Activated CD4-positive, alpha-beta T cell treated with anti-CD3 and anti-CD28 coated beads, Interleukin-2, amount 10 ng/mL, durations not matched to agents 7 days and 5 days (primary cell): ENCODE data around the gene PDCD6IP. TPM values are rescaled to one million over a fixed set of nuclear protein-coding genes. Genes with fewer than 3 reads are reported as not detected.
"Not testable (repeated sequence)": the region's sequence is repeated elsewhere in the genome, so short reads cannot be mapped to it uniquely, and the experiment has no call there.

ENCODE experiments used
- CTCF ChIA-PET: fragments of 350-600 bp; sonication (Branson Sonifier 250); formaldehyde crosslinking; loops from one replicate; lab custom pipeline; 2021; ENCODE audit warnings: antibody characterized with exemption; lab: Charles Lee
- POLR2A ChIA-PET: fragments of 350-600 bp; sonication (Branson Sonifier 250); formaldehyde crosslinking; loops from one replicate; lab custom pipeline; 2021; ENCODE audit warnings: antibody characterized with exemption; lab: Charles Lee
- DNase-seq: peaks from one replicate; pipeline ENCODE4 v3.0.0-alpha.2; 2020
- H3K27ac Mint-ChIP-seq: one replicate; pipeline ENCODE4 v1.8.0; 2021; ENCODE audit warnings: mild to moderate bottlenecking, moderate library complexity, mixed read lengths
- H3K27me3 Mint-ChIP-seq: one replicate; pipeline ENCODE4 v1.8.0; 2021; ENCODE audit warnings: mixed read lengths
- H3K36me3 Mint-ChIP-seq: one replicate; pipeline ENCODE4 v1.8.0; 2021; ENCODE audit warnings: low read depth, mixed read lengths
- H3K4me1 Mint-ChIP-seq: one replicate; pipeline ENCODE4 v1.8.0; 2021; ENCODE audit warnings: mixed read lengths
- H3K4me3 Mint-ChIP-seq: one replicate; pipeline ENCODE4 v1.8.0; 2021; ENCODE audit warnings: mild to moderate bottlenecking, moderate library complexity, mixed read lengths
- H3K9me3 Mint-ChIP-seq: one replicate; pipeline ENCODE4 v1.8.0; 2021; ENCODE audit warnings: mixed read lengths
- total RNA-seq, 2 experiments: library from RNA; stranded (reverse); gene quantifications; one replicate each; pipeline ENCODE4 v1.2.3, GENCODE V29; 2021

The PDCD6IP gene
- total RNA-seq, 2 experiments from 2014 or later = 164 to 193 TPM

GRCh38 chr3:33834096-33834453, 35.6 kb downstream of the PDCD6IP start:
- Mint-ChIP-seq H3K27me3 (no peaks in the 10 kb centered on the region), H3K4me1 (peaks cover 19% of the 10 kb centered on the region), H3K27ac (peak overlapping the region; percentile 86), H3K4me3 (no peak overlapping the region), H3K36me3 (peaks cover 48% of the 10 kb centered on the region), H3K9me3 (no peaks in the 10 kb centered on the region)
- POLR2A ChIA-PET = no interaction called here
- DNase-seq = no peak
- CTCF ChIA-PET = interaction anchor here (0.6 kb wide), 1 partner anchor 423 kb away, joined by 3 read pairs; no protein-coding TSS in a partner anchor

- H3K9me3 Mint-ChIP-seq, POLR2A ChIA-PET, H3K4me3 Mint-ChIP-seq, DNase-seq, H3K27me3 Mint-ChIP-seq, H3K27ac Mint-ChIP-seq: not testable (repeated sequence)
- Mint-ChIP-seq H3K4me1 (peaks cover 19% of the 10 kb centered on the region), H3K36me3 (peaks cover 39% of the 10 kb centered on the region)
- CTCF ChIA-PET = interaction anchor here (0.6 to 0.7 kb wide), 2 partner anchors 33 to 159 kb away, joined by 3 read pairs; no protein-coding TSS in a partner anchor
These were observed 38.8 kb downstream of the PDCD6IP start for GRCh38 chr3:33837182-33837581.

- Mint-ChIP-seq H3K4me1 (peaks cover 7% of the 10 kb centered on the region), H3K27ac (no peak overlapping the region), H3K27me3 (no peaks in the 10 kb centered on the region), H3K36me3 (peaks cover 29% of the 10 kb centered on the region), H3K9me3 (no peaks in the 10 kb centered on the region), H3K4me3 (no peak overlapping the region)
- ChIA-PET CTCF (no interaction called here), POLR2A (no interaction called here)
- DNase-seq = no peak
These were observed 40.9 kb downstream of the PDCD6IP start for GRCh38 chr3:33839283-33839682.

- no peak overlapping the region for H3K4me3 Mint-ChIP-seq
- POLR2A ChIA-PET = no interaction called here
- DNase-seq = no peak
- H3K4me1 Mint-ChIP-seq = peaks cover 3% of the 10 kb centered on the region
- peaks cover 30% of the 10 kb centered on the region for H3K36me3 Mint-ChIP-seq
- CTCF ChIA-PET = no interaction called here
- no peaks in the 10 kb centered on the region for H3K27me3 Mint-ChIP-seq
- no peak overlapping the region for H3K27ac Mint-ChIP-seq
- no peaks in the 10 kb centered on the region for H3K9me3 Mint-ChIP-seq
These were observed 41.7 kb downstream of the PDCD6IP start for GRCh38 chr3:33840179-33840578.

- ChIA-PET CTCF (no interaction called here), POLR2A (no interaction called here)
- Mint-ChIP-seq H3K9me3 (no peaks in the 10 kb centered on the region), H3K27ac (peak overlapping the region; percentile 85), H3K4me1 (peaks cover 41% of the 10 kb centered on the region), H3K36me3 (peaks cover 48% of the 10 kb centered on the region), H3K4me3 (peak overlapping the region; percentile 10), H3K27me3 (no peaks in the 10 kb centered on the region)
- peak; percentile 41 for DNase-seq
These were observed 50.4 kb downstream of the PDCD6IP start for GRCh38 chr3:33848624-33849347.

- Mint-ChIP-seq H3K4me1 (peaks cover 55% of the 10 kb centered on the region), H3K36me3 (peaks cover 58% of the 10 kb centered on the region)
- CTCF ChIA-PET, DNase-seq, POLR2A ChIA-PET, H3K27ac Mint-ChIP-seq, H3K9me3 Mint-ChIP-seq, H3K4me3 Mint-ChIP-seq, H3K27me3 Mint-ChIP-seq: not testable (repeated sequence)
These were observed 52.2 kb downstream of the PDCD6IP start for GRCh38 chr3:33850599-33850998.

GRCh38 chr3:33855407-33855806, 57.0 kb downstream of the PDCD6IP start:
- H3K9me3 Mint-ChIP-seq, DNase-seq, H3K27me3 Mint-ChIP-seq, POLR2A ChIA-PET, H3K4me3 Mint-ChIP-seq: not testable (repeated sequence)
- CTCF ChIA-PET = interaction anchor here (1.1 kb wide), 1 partner anchor 68 kb away, joined by 3 read pairs; no protein-coding TSS in a partner anchor
- Mint-ChIP-seq H3K36me3 (peaks cover 59% of the 10 kb centered on the region), H3K4me1 (peaks cover 31% of the 10 kb centered on the region), H3K27ac (peak overlapping the region; percentile 67)

- Mint-ChIP-seq H3K4me3 (no peak overlapping the region), H3K36me3 (peaks cover 54% of the 10 kb centered on the region), H3K9me3 (no peaks in the 10 kb centered on the region), H3K4me1 (peaks cover 25% of the 10 kb centered on the region), H3K27ac (peak overlapping the region; percentile 67), H3K27me3 (no peaks in the 10 kb centered on the region)
- no peak for DNase-seq
- POLR2A ChIA-PET = no interaction called here
- CTCF ChIA-PET = interaction anchor here (1.1 kb wide), 1 partner anchor 69 kb away, joined by 3 read pairs; no protein-coding TSS in a partner anchor
These were observed 57.6 kb downstream of the PDCD6IP start for GRCh38 chr3:33855884-33856546.

- POLR2A ChIA-PET, H3K27me3 Mint-ChIP-seq, H3K4me3 Mint-ChIP-seq, DNase-seq, CTCF ChIA-PET, H3K27ac Mint-ChIP-seq, H3K9me3 Mint-ChIP-seq: not testable (repeated sequence)
- Mint-ChIP-seq H3K36me3 (peaks cover 56% of the 10 kb centered on the region), H3K4me1 (peaks cover 21% of the 10 kb centered on the region)
These were observed 59.3 kb downstream of the PDCD6IP start for GRCh38 chr3:33857701-33858100.

GRCh38 chr3:33858131-33858530, 59.7 kb downstream of the PDCD6IP start:
- POLR2A ChIA-PET = no interaction called here
- peaks cover 21% of the 10 kb centered on the region for H3K4me1 Mint-ChIP-seq
- H3K27me3 Mint-ChIP-seq = no peaks in the 10 kb centered on the region
- CTCF ChIA-PET = no interaction called here
- H3K4me3 Mint-ChIP-seq = no peak overlapping the region
- H3K36me3 Mint-ChIP-seq = peaks cover 53% of the 10 kb centered on the region
- DNase-seq = no peak
- H3K9me3 Mint-ChIP-seq = no peaks in the 10 kb centered on the region
- H3K27ac Mint-ChIP-seq = no peak overlapping the region

GRCh38 chr3:33860373-33861050, 62.1 kb downstream of the PDCD6IP start:
- no peaks in the 10 kb centered on the region for H3K9me3 Mint-ChIP-seq
- no peaks in the 10 kb centered on the region for H3K27me3 Mint-ChIP-seq
- no peak overlapping the region for H3K4me3 Mint-ChIP-seq
- H3K27ac Mint-ChIP-seq = no peak overlapping the region
- H3K4me1 Mint-ChIP-seq = peaks cover 7% of the 10 kb centered on the region
- POLR2A ChIA-PET = no interaction called here
- CTCF ChIA-PET = no interaction called here
- peaks cover 51% of the 10 kb centered on the region for H3K36me3 Mint-ChIP-seq
- DNase-seq = no peak

GRCh38 chr3:33865133-33865532, 66.7 kb downstream of the PDCD6IP start:
- POLR2A ChIA-PET = no interaction called here
- no peak for DNase-seq
- Mint-ChIP-seq H3K4me1 (no peaks in the 10 kb centered on the region), H3K9me3 (no peaks in the 10 kb centered on the region), H3K27me3 (no peaks in the 10 kb centered on the region), H3K36me3 (peaks cover 39% of the 10 kb centered on the region), H3K27ac (no peak overlapping the region), H3K4me3 (no peak overlapping the region)
- CTCF ChIA-PET = no interaction called here

- no peak for DNase-seq
These were observed 69.9 kb downstream of the PDCD6IP start for GRCh38 chr3:33868309-33868708.

More at GRCh38 chr3:33868309-33868708, 69.9 kb downstream of the PDCD6IP start:
- H3K4me1 Mint-ChIP-seq = no peaks in the 10 kb centered on the region
- no peak overlapping the region for H3K27ac Mint-ChIP-seq
- no peaks in the 10 kb centered on the region for H3K27me3 Mint-ChIP-seq
- POLR2A ChIA-PET = no interaction called here
- CTCF ChIA-PET = no interaction called here
- H3K4me3 Mint-ChIP-seq = no peak overlapping the region
- no peaks in the 10 kb centered on the region for H3K9me3 Mint-ChIP-seq
- H3K36me3 Mint-ChIP-seq = peaks cover 31% of the 10 kb centered on the region
